Gastroesophageal sphincter (tissue), 4 donors: Measurements from ENCODE around the gene ATXN2. TPM values are rescaled to one million over a fixed set of nuclear protein-coding genes. Genes with fewer than 3 reads are reported as not detected.
"Not testable (repeated sequence)": the region's sequence is repeated elsewhere in the genome, so short reads cannot be mapped to it uniquely, and the experiment has no call there.

Source experiments
- ATAC-seq: fragments of 150-250 bp; one replicate; pipeline ENCODE4 v1.9.1; 2016; ENCODE audit warnings: mild to moderate bottlenecking, moderate library complexity
- H3K27ac ChIP-seq, 4 donors: fragments of 200-600 bp; sonication (generic) in 3 of 4; 1 replicate in 3 of 4; 2 replicates in 1 of 4; pipeline ENCODE4 v1.5.1; 2016 to 2019
- H3K27me3 ChIP-seq: fragments of 200-600 bp; sonication (generic); one replicate; pipeline ENCODE4 v1.5.1; 2019
- H3K36me3 ChIP-seq, 2 donors: fragments of 200-600 bp; sonication (generic); one replicate each; pipeline ENCODE4 v1.5.1; 2019; ENCODE audit warnings: control low read depth in 1 of 2
- H3K4me1 ChIP-seq, 3 donors: fragments of 200-600 bp; sonication (generic); 1 replicate in 2 of 3; 2 replicates in 1 of 3; pipeline ENCODE4 v1.5.1; 2016 to 2019; ENCODE audit warnings: control low read depth in 2 of 3
- H3K4me3 ChIP-seq, 2 donors: fragments of 200-600 bp; sonication (generic); one replicate each; pipeline ENCODE4 v1.5.1; 2019; ENCODE audit warnings: mild to moderate bottlenecking in 1 of 2, moderate library complexity in 1 of 2
- H3K9me3 ChIP-seq, 3 donors: fragments of 200-600 bp; sonication (generic); one replicate each; pipeline ENCODE4 v1.5.1; 2017 to 2019; ENCODE audit warnings: control low read depth in 2 of 3
- EP300 ChIP-seq: sonication (generic); formaldehyde crosslinking; IDR thresholded peaks from one replicate; pipeline ENCODE4 v1.6.1; 2017; ENCODE audit warnings: antibody characterized with exemption, mild to moderate bottlenecking
- POLR2A ChIP-seq, 2 donors: fragments of 450-650 bp; IDR thresholded peaks; one replicate each; pipeline ENCODE4 v1.6.1; 2017; ENCODE audit warnings: antibody characterized with exemption in 2 of 2, mild to moderate bottlenecking in 2 of 2, moderate library complexity in 1 of 2
- POLR2AphosphoS5 ChIP-seq: sonication (generic); formaldehyde crosslinking; IDR thresholded peaks from one replicate; pipeline ENCODE4 v1.6.1; 2017; ENCODE audit warnings: antibody characterized with exemption
- WGBS, 2 donors: methylation state at CpG; one replicate each; pipeline ENCODE4 v1.1.5; 2018; ENCODE audit warnings: low coverage in 1 of 2; 5-methylcytosine and 5-hydroxymethylcytosine counted together
- total RNA-seq, 4 donors: library from RNA; depleted of rRNA; stranded (reverse); fragments of >200 nt; gene quantifications; one replicate each; pipeline ENCODE4 v1.1.0, GENCODE V29; 2016
- TF ChIP-seq, protein P1 (sequence below), 4 experiments: fragments of 200-600 bp in 2 of 4; fragments of 450-650 bp in 2 of 4; sonication (generic) in 1 of 4; IDR thresholded peaks; one replicate each; pipeline ENCODE4 v1.5.1; 2017 to 2019; ENCODE audit warnings: antibody characterized with exemption in 4 of 4, mild to moderate bottlenecking in 2 of 4, moderate library complexity in 2 of 4

ATXN2 gene
- total RNA-seq, 4 donors from 2014 or later = 40.9 to 93.4 (median 50.1) TPM

DNA sequence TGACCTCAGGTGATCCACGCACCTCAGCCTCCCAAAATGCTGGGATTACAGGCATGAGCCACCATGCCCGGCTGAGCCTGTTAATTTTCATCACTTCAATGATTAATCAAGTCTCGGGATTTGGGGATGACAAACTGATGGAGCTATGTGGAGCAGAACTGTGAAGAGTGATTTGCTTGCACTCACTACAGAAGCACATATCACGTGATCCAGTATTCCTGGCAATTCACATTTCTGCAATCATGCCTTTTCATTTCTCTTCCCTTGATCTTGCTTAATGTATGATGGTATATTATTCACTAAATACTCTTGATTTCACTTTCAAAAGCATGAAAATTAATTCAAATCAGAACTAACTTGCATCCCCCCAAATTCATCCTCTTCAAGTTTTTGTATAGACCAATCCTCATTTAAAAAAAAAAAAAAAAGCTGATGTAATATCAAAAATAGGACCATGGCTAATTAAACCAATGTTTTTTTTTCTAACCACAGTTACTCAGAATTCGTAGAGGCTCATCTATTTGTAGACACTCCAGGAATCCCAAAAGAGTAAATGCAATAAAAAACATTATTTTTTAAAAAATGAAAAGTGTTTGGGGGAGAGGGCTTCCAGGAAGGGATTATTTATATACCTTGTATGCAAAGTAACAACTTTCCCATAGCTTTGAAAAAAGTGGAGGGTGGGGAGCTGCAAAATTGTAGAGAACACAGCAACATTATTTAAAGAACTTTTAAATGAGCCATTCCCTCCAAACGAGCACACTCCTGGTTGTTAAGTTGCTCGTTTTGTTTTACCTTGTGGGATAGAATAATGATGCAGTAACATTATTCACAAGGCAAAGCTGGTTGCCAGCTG lies 7.0 kb upstream of the ATXN2 start:
- 74 to 89% methylated on average over 3 to 7 of the region's 7 CpGs for WGBS, 2 donors
- no peaks in the 10 kb centered on the region for H3K9me3 ChIP-seq
- TF ChIP-seq POLR2AphosphoS5 (no peak), POLR2A (IDR thresholded peaks at IDR 0.05) (no peak), EP300 (no peak)
- TF ChIP-seq, protein P1, sequence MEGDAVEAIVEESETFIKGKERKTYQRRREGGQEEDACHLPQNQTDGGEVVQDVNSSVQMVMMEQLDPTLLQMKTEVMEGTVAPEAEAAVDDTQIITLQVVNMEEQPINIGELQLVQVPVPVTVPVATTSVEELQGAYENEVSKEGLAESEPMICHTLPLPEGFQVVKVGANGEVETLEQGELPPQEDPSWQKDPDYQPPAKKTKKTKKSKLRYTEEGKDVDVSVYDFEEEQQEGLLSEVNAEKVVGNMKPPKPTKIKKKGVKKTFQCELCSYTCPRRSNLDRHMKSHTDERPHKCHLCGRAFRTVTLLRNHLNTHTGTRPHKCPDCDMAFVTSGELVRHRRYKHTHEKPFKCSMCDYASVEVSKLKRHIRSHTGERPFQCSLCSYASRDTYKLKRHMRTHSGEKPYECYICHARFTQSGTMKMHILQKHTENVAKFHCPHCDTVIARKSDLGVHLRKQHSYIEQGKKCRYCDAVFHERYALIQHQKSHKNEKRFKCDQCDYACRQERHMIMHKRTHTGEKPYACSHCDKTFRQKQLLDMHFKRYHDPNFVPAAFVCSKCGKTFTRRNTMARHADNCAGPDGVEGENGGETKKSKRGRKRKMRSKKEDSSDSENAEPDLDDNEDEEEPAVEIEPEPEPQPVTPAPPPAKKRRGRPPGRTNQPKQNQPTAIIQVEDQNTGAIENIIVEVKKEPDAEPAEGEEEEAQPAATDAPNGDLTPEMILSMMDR (IDR thresholded peaks at IDR 0.05) = no peak
- H3K4me1 ChIP-seq = no peaks in the 10 kb centered on the region
- ATAC-seq = no peak
- no peaks in the 10 kb centered on the region for H3K36me3 ChIP-seq
- H3K27me3 ChIP-seq = no peaks in the 10 kb centered on the region
- H3K27ac ChIP-seq = no peak overlapping the region
- no peak overlapping the region for H3K4me3 ChIP-seq

DNA sequence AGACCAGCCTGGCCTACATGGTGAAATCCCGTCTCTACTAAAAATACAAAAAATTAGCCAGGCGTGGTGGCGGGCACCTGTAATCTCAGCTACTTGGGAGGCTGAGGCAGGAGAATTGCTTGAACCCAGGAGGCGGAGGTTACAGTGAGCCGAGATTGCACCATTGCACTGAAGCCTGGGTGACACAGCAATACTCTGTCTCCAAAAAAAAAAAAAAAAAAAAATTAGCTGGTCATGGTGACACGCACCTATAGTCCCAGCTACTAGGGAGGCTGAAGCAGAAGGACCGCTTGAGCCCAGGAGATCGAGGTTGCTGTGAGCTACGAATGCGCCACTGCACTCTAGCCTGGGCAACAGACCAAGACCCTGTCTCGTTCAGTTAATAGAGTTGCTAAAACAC lies 3.7 kb upstream of the ATXN2 start:
- WGBS, 2 donors = 85 to 87% methylated on average over 7 of the region's 11 CpGs

DNA sequence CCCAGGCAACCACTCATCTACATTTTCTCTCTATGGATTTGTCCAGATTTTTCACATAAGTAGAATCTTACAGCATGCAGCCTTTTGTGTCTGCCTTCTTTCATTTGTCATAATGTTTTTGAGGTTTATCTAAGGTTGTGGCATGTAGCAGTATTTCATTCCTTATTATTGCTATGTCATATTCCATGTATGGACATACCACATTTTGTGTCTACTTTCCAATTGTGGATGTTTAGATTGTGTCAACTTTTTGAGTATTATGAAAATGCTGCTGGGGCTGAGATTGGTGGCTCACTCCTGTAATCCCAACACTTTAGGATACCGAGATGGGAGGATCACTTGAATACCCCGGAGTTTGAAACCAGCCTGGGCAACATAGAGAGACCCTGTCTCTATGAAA lies 3.2 kb upstream of the ATXN2 start:
- no peak overlapping the region for H3K4me3 ChIP-seq
- ATAC-seq = no peak

More for the DNA sequence above, 3.7 kb upstream of the ATXN2 start:
- not testable (repeated sequence) for H3K4me3 ChIP-seq, H3K27ac ChIP-seq, H3K36me3 ChIP-seq, H3K9me3 ChIP-seq, ATAC-seq, H3K27me3 ChIP-seq
- H3K4me1 ChIP-seq = peaks cover 0 to 11% (median 0%) of the 10 kb centered on the region in 3 donors

DNA sequence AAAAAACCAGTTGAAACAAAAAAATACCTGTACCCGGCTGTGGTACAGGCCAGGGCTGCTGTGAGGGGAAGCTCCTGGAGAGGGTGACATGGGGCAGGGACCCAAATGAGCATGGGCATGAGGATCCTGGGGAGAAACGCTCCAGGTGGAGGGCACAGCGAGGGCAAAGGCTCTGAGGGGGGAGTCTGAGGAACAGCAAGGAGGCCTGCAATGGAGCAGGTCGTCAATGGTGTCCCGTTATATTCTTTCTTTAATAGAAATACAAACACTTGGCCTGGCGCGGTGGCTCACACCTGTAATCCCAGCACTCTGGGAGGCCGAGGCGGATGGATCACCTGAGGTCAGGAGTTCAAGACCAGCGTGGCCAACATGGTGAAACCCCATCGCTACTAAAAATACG lies 1.9 kb upstream of the ATXN2 start:
- H3K27ac ChIP-seq = peak overlapping the region in 1 of 4 donors; percentile 97
- WGBS, 2 donors = 88 to 91% methylated on average over 3 to 7 of the region's 12 CpGs
- H3K27me3 ChIP-seq, H3K4me3 ChIP-seq, ATAC-seq, H3K36me3 ChIP-seq, H3K9me3 ChIP-seq: not testable (repeated sequence)
- H3K4me1 ChIP-seq = peaks cover 0 to 25% (median 6%) of the 10 kb centered on the region in 3 donors

More for the DNA sequence above, 3.2 kb upstream of the ATXN2 start:
- TF ChIP-seq, protein P1 (IDR thresholded peaks at IDR 0.05) = no peak
- TF ChIP-seq EP300 = no peak
- TF ChIP-seq POLR2A (IDR thresholded peaks at IDR 0.05) = no peak
- Histone ChIP-seq H3K9me3 (no peaks in the 10 kb centered on the region), H3K4me1 (peaks cover 0 to 11% (median 0%) of the 10 kb centered on the region in 3 donors), H3K27ac (no peak overlapping the region), H3K27me3 (no peaks in the 10 kb centered on the region), H3K36me3 (no peaks in the 10 kb centered on the region)
- 94% methylated on average over 2 of the region's 2 CpGs; no CpG with 5 or more reads in 1 of the 2 donors for WGBS, 2 donors

DNA sequence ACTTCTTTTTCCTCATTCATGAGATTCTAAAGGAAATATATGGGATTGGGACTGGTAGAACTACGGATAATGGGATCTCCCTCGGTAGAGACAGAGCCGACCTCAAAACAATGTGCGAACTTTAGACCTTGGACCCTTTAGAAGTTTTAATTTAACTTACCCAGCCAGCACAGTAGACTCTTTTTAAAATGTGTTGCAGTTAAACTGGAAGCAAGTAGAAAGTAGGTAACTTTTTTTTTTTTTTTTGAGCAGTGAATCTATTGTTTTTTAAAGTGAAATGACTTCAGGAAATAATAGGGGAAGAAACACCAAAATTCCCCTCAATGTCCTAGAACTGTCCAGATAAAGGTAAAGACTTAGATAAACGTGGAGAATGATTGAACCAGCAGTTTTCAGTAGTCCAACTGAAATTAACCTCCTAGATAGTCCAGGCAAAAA lies 1.1 kb upstream of the ATXN2 start:
- TF ChIP-seq, protein P1 (IDR thresholded peaks at IDR 0.05) = no peak
- no peak for TF ChIP-seq EP300
- peak overlapping the region; percentile 95 for H3K4me3 ChIP-seq
- WGBS, 2 donors = 4 to 7% methylated on average over 5 of the region's 5 CpGs

More for the DNA sequence above, 1.1 kb upstream of the ATXN2 start:
- H3K27me3 ChIP-seq = no peaks in the 10 kb centered on the region
- H3K4me1 ChIP-seq = peaks cover 0 to 33% (median 9%) of the 10 kb centered on the region in 3 donors
- no peaks in the 10 kb centered on the region for H3K36me3 ChIP-seq
- no peak for ATAC-seq
- peak overlapping the region; percentile 81 to 99 (median 96) for H3K27ac ChIP-seq
- H3K9me3 ChIP-seq = no peaks in the 10 kb centered on the region
